HG03095 (cell line): Measurements from ENCODE around the gene RAI2.

ENCODE experiments used
- ATAC-seq: cut with Tn5 transposase; IDR thresholded peaks from one replicate; pipeline ENCODE4 v1.9.1; 2021; ENCODE audit warnings: moderate library complexity; ENCODE audit not compliant: unreplicated experiment

Gene RAI2

DNA sequence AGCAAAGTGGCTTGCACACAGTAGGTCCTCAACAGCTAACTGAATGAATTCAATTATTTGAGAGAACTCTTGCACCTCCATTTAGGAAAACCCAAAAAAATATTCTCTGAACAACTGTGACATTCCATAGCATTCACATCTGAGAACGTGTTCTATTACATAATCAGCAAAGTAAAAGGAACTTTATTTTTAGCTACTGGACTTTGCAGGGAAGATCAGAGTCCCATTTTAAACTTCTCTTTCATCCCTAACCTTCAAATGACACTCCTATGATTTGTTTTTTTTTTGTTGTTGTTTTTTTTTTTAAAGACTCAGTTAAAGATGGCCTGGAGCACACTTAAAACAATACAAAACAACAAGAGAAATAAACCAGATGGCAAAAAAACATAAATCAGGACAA, 30.9 kb downstream of the RAI2 start:
- ATAC-seq, result no peak

GRCh38 chrX:17829566-17829965, 31.5 kb downstream of the RAI2 start:
- no peak for ATAC-seq

- no peak for ATAC-seq
Observed at GRCh38 chrX:17828171-17828570, 32.9 kb downstream of the RAI2 start.

DNA sequence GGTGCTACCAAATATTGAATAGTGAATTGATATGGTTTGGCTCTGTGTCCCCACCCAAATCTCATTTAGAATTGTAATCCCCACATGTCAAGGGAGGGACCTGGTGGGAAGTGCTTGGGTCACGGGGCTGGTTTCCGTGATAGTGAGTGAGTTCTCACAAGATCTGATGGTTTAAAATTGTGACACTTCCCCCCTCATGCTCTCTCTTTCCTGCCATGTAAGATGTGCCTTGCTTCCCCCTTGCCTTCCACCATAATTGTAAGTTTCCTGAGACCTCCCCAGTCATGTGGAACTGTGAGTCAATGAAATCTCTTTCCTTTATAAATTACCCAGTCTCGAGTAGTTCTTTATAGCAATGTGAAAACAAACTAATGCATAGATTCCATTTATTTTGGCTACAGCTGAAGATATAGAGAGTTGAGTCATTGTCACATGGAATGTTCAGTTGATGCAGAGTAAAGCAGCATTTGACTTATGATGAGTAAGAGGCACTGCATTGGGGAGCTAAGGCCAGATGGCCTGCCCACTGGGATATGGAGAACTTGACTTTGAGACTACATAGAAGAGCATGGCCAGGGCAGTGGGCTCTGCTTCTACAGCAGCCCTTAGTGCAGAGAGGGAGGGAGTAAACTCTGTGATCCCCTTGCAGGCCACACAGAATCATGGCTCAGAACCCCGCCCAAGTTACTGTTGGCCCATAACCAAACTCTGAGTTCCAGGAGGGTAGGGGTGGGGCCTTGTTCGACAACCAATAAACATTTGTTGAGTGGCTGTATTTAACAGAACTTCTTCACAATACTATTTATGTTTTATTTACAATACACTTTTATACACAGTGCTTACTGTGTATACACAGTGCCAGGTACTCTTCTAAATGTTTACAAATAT, 34.2 kb downstream of the RAI2 start:
- ATAC-seq, result no peak

- ATAC-seq, result no peak
Observed at GRCh38 chrX:17824980-17825379, 36.1 kb downstream of the RAI2 start.

GRCh38 chrX:17822351-17822750, 38.7 kb downstream of the RAI2 start:
- no peak for ATAC-seq

DNA sequence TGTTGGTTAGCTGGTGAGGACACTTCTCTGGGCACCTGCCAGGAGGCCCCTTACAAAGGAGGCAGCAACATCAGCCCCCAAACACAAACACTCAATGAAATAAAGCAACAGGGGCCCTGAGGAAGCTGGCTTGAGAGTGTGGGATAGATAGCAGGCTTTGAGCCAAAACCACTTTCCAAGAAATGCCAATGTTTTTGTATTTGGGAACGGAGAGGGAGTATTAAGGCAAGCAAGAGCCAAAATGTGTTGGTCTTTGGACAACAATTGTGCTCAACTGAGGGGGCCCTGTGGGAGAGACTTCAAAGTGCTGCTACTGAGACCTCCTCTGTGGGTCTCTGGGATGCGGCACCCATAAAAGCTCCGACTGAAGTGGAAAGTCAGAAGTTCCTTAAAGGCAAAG, 41.0 kb downstream of the RAI2 start:
- ATAC-seq, result no peak

GRCh38 chrX:17818726-17819125, 42.4 kb downstream of the RAI2 start:
- ATAC-seq, result no peak

- ATAC-seq, result no peak
Observed at GRCh38 chrX:17817251-17817650, 43.8 kb downstream of the RAI2 start.

DNA sequence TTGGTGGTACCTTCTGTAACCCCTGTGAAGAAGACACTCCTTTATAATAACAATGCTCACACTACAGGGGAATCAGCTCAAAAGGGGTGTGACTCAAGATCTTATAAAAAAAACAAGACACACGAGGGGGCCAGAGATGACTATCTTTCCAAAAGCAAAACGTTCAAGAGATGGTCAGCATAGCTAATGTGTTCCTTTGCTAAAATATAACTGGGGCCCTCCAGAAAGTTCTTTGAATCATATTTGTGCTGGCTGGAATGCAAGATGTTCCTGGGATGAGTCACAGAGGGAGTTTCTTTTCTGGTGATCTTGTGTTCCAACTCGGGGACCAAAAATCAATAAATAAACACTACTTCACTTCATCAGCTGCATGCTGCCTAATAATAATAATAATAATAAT, 46.5 kb downstream of the RAI2 start:
- no peak for ATAC-seq

- no peak for ATAC-seq
Observed at GRCh38 chrX:17814059-17814458, 47.0 kb downstream of the RAI2 start.

DNA sequence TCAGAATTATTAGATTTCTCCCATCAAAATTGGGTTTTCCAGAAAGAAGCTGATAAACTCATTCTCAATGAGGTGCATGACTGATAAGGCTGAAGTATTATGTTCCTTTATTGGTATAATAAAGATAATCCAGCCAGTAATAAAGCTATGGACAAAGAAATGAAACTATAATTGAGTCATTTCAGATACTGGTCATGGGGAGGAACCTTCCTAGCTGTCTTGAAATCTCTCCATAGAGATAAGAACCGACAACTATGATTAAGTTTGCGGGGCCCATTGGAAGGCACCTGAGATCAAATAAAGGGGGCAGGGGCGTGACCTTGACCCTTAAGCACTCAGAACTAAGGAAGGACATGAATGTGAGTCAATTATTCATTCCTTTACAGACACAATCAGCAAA, 47.8 kb downstream of the RAI2 start:
- ATAC-seq, result no peak

DNA sequence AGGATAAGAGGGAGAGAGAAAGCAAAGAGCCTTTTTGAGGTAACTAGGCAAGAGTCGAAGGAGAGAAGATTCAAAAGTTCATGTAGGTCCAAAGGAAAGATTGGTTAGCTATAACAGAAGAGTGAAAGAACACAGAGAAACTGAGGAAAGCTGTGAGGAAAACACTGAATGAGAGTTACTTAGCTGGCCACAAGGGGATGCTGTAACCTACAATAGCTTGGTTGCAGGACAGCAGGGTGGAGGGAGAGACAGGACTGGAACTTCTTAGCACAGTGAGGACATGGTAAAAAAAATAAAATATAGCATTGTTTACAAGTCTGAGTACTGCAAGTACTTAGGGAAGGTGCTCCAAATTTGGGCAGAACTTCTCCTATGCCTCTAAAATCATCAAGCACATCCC, 48.3 kb downstream of the RAI2 start:
- no peak for ATAC-seq

DNA sequence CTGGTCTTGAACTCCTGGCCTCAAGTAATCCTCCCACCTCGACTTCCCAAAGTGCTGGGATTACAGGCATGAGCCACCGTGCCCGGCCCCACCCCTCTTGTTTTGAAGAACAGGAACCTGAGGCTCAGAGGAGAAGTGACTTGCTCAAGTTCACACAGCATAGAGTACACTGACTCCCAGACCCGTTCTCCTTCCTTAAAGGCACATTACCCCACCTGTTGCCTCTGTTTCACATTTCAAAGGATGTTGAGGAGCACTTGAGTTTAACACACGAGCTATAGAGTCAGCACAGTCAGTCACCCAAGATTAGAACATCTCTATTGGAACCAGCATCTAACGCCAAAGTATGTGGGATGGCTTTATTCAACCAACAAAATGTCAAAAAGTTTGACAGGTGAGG, 51.1 kb downstream of the RAI2 start:
- ATAC-seq, result no peak

GRCh38 chrX:17809273-17809672, 51.8 kb downstream of the RAI2 start:
- ATAC-seq, result no peak

- no peak for ATAC-seq
Observed at GRCh38 chrX:17805120-17805519, 56.0 kb downstream of the RAI2 start.

GRCh38 chrX:17803449-17803848, 57.6 kb downstream of the RAI2 start:
- no peak for ATAC-seq

GRCh38 chrX:17802756-17803155, 58.3 kb downstream of the RAI2 start:
- ATAC-seq, result no peak

DNA sequence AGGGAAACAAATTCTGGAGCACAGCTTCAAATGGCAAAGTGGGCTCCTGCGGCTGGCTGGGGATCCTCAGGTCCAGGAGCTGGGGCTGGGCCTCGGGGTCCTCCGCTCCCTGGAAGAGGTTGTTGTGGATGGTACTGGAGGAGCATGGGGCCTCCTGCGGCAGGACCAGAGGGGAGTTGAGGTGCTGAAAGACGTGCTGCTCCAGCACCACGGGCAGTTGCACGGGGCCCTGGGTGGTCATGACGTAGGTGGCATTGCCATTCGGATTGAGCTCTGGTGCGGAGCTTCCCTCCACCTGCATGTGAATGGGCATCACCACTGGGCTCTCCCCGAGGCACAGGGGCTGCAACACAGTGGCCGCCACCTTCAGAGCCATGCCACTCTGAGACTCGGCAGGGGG, 59.7 kb downstream of the RAI2 start:
- no peak for ATAC-seq

DNA sequence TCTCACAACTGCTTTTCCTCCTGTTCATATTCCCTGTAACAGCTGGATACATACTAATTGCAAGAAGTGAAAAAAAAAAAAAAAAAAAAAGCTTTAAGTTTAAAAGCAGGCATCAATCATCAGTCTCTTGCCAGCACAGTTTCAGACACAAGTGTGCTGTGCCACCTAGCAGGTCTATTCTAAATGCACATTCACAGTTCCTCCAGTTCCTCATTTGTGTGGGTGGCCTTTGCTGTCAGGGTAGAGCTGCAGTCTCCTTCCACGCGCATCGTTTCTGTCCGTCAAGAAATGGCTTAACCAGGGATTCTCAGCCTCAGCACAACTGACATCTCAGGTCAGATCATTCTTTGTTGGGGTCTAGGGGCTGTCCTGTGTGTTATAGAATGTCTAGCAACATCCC, 62.2 kb downstream of the RAI2 start:
- no peak for ATAC-seq

DNA sequence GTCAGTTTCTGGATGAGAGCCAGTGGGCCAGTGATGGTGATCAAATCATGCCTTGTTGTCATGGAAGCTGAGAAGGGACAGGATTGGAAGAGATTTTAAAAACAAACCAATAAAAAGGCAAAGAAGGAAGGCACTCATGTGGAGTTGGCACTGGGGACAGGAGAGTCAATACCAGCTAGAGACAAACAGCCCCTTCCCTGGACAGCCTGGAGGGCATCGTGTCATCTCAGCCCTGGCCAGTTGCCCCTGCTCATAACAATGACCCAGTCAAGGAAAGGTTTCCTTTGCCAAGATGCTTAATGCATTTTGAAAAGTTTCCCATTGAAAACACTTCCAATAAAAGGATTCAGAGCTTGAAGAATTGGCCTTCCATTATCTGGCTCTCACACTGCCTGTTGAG, 68.3 kb downstream of the RAI2 start:
- ATAC-seq, result no peak

GRCh38 chrX:17788956-17789562, 72.0 kb downstream of the RAI2 start:
- ATAC-seq, result no peak

- no peak for ATAC-seq
Observed at GRCh38 chrX:17788439-17788838, 72.7 kb downstream of the RAI2 start.
